ENCODE results near the gene MED25. TPM values are rescaled to one million over a fixed set of nuclear protein-coding genes. Genes with fewer than 3 reads are reported as not detected.

The MED25 gene
- total and polyA plus RNA-seq, 9 of the 15 experiments (the other 6 are each of a cell fraction or from before 2014, with no cell fraction given), result 4.1 to 93.9 (median 19.3) TPM

GRCh38 chr19:49817964-49818648 is at the start of gene MED25 (continued):
- TF ChIP-seq RREB1 (CRISPR knock-in tag; IDR thresholded peaks at IDR 0.05) (no peak), PYGO2 (tag; IDR thresholded peaks at IDR 0.05) (no peak), NFIX (CRISPR knock-in tag; IDR thresholded peaks at IDR 0.05; ENCODE audit: low read depth) (no peak), ZZZ3 (IDR thresholded peaks at IDR 0.05) (no peak), ETS2 (tag; IDR thresholded peaks at IDR 0.05; ENCODE audit: borderline replicate concordance, poor library complexity, severe bottlenecking) (no peak), MBD1 (CRISPR knock-in tag; IDR thresholded peaks at IDR 0.05) (no peak), SIX5 (IDR thresholded peaks at IDR 0.05; ENCODE audit: borderline replicate concordance in 1 of 2, insufficient read depth in 1 of 2, low read depth in 1 of 2, low read length in 2 of 2) (peak; percentile 40 to 43; a peak in 3 of 4 replicates), ZNF282 (CRISPR knock-in tag; IDR thresholded peaks at IDR 0.05) (0 out of 2 replicates have a peak, but pooled peaks have one; percentile 23), C11orf30 (IDR thresholded peaks at IDR 0.05; ENCODE audit: low read depth) (peak; percentile 83), MAX (CRISPR knock-in tag; IDR thresholded peaks at IDR 0.05) (peak; percentile 59; the same call in 1 of the 2 replicates), TAL1 (IDR thresholded peaks at IDR 0.05) (no peak), RCOR1 (IDR thresholded peaks at IDR 0.05; ENCODE audit: borderline replicate concordance in 1 of 2, low read depth in 2 of 2, low read length in 2 of 2) (no peak), MYNN (IDR thresholded peaks at IDR 0.05) (no peak), MYNN (CRISPR knock-in tag; IDR thresholded peaks at IDR 0.05) (no peak), RB1 (IDR thresholded peaks at IDR 0.05; ENCODE audit: low read depth) (no peak; the same call in none of the 2 replicates), NCOR1 (IDR thresholded peaks at IDR 0.05) (peak; percentile 97), ZSCAN29 (IDR thresholded peaks at IDR 0.05) (no peak), SMAD4 (CRISPR knock-in tag; conservative IDR thresholded peaks at IDR 0.05) (0 out of 2 replicates have a peak, but pooled peaks have one; percentile 65), HNRNPK (IDR thresholded peaks at IDR 0.05; ENCODE audit: low read depth, low read length, poor library complexity, severe bottlenecking) (no peak)

Measured in K562 (cell line).